Fibroblast of peridontal ligament (primary cell): Measurements from ENCODE around the gene CCDC201.
"Not testable (repeated sequence)": the region's sequence is repeated elsewhere in the genome, so short reads cannot be mapped to it uniquely, and the experiment has no call there.

Experiments
- DNase-seq: peaks from one replicate; pipeline ENCODE4 v3.0.0-alpha.2; 2010; ENCODE audit errors: extremely low read depth

The CCDC201 gene

GRCh38 chr7:45817016-45817415 lies 55.9 kb downstream of the CCDC201 start:
- not testable (repeated sequence) for DNase-seq

DNA sequence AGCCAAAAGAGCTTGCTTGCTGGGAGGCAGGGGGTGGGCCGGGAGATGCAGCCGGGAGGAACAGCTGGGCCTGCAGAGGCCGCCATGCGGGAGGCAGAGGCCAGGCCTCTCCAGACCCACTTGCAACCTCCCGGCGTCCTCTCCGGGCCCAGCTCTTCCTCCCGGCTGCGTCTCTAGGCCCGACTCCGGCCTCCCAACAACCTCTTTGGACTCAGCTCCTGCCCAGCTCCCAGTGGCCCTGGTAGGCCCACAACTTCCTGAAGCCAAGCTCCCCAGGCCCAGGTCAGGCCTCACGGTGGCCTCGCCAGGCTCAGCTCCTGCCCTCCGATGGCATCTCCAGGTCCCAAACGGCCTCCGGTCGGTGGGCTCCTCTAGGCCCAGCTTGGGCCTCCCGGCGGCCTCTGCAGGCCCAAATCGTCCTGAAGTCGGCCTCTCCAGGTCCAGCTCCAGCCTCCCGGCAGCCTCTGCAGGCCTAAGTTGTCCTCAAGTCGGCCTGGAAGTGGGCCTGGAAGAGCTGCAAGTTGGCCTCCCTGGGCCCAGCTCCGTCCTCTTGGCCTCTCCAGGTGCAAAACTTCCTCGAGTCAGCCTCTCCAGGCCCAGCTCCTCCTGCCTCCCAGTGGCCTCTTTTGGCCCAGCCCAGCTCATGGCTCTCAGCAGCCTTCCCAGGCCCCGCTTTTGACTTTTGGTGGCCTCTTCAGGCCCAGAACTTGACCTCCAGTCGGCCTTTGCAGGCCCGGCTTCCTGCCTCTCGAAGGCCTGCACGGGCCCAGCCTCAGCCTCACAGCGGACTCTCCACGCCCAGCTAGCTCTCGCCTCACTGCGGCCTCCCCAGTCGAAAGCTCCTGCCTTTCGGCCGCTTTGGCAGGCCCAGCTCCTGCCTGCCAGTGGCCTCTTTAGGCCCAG lies 58.4 kb downstream of the CCDC201 start:
- not testable (repeated sequence) for DNase-seq

DNA sequence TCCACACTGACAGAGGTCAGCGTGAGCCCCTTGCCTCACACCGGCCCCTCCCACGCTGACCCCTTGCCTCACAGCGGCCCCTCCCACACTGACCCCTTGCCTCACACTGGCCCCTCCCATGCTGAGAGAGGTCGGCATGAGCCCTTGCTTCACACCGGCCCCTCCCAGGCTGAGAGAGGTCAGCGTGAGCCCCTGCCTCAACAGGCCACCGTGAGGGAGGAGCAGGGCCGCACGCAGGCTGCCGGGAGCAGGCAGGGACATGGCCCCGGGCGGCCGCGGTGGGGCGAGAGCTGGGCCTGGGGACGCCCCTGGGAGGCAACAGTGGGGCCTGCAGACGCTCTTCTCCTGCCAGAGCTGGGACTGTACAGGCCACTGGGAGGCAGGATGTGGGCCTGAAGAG lies 59.1 kb downstream of the CCDC201 start:
- not testable (repeated sequence) for DNase-seq

GRCh38 chr7:45812946-45813345 lies 59.9 kb downstream of the CCDC201 start:
- DNase-seq: no peak

DNA sequence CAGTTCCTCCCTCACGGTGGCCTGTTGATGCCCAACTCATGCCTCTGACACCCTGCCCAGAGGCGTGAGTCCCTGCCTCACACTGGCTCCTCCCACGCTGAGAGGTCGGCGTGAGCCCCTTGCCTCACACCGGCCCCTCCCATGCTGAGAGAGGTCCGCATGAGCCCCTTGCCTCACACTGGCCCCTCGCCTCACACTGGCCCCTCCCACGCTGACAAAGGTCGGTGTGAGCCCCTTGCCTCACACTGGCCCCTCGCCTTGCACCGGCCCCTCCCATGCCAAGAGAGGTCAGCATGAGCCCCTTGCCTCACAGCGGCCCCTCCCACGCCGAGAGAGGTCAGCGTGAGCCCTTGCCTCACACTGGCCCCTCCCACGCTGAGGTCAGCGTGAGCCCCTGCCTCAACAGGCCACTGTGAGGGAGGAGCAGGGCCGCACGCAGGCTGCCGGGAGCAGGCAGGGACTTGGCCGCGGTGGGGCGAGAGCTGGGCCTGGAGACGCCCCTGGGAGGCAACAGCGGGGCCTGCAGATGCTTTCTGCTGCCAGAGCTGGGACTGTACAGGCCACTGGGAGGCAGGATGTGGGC lies 61.1 kb downstream of the CCDC201 start:
- DNase-seq: not testable (repeated sequence)

DNA sequence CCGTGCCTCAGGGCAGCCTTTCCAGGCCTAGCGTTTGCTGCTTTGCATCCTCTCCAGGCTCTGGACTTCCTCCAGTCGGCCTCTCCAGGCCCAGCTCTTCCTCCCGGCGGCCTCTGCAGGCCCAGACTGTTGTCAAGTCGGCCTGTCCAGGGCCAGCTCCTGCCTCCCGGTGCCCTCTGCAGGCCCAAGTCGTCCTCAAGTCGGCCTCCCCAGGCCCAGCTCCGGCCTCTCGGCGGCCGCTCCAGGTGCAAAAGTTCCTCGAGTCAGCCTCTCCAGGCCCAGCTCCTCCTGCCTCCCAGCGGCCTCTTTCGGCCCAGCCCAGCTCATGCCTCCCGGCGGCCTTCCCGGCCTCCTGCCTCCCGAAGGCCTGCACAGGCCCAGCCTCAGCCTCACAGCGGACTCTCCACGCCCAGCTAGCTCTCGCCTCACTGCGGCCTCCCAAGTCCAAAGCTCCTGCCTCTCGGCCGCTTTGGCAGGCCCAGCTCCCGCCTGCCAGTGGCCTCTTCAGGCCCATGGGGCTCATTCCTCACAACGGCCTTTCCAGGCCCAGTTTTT lies 62.4 kb downstream of the CCDC201 start:
- DNase-seq: not testable (repeated sequence)
